GM19467 (cell line): Measurements from ENCODE around the gene ZNF35.
"Not testable (repeated sequence)": the region's sequence is repeated elsewhere in the genome, so short reads cannot be mapped to it uniquely, and the experiment has no call there.

Experiments used
- ATAC-seq: cut with Tn5 transposase; IDR thresholded peaks from one replicate; pipeline ENCODE4 v1.9.1; 2021; ENCODE audit warnings: mild to moderate bottlenecking, moderate library complexity; ENCODE audit not compliant: unreplicated experiment

ZNF35 gene

DNA sequence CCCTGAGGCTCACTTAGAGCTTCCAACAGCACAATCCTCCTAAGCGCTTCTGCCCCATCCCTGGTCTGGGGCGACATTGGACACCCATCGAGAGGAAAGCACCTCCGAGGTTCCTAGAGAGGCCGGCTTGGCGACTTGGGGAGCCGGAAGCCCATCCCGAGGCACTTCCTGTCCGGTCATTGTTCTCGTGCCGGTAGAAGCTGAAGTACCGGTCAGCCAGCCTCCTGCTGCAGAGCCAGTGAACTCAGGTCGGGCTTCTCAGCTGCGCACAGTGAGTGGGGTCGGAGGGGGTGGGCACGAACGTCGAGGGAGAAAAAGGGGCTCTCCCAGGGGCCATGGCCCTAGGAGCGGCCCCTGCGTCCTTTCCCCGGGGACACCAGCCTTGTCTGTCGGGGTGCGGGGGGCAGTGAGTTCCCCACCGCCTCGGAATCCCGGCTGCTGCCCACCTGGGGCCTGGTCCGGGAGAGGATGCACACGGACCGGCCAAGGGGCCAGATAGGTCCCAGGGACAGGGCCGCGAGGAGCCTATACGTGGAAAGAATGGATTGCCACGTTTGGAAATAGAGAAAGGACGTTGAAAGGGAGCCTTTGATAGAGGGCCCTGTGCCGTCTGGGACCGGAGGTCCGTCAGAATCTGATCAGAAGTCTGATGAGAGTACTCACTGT lies at the start of gene ZNF35:
ZNF35 (plus strand) TSS at position 169 of the 666 bp plus-strand sequence. CDS start 2,336 bp downstream, outside the sequence.
- peak; percentile 96 for ATAC-seq

DNA sequence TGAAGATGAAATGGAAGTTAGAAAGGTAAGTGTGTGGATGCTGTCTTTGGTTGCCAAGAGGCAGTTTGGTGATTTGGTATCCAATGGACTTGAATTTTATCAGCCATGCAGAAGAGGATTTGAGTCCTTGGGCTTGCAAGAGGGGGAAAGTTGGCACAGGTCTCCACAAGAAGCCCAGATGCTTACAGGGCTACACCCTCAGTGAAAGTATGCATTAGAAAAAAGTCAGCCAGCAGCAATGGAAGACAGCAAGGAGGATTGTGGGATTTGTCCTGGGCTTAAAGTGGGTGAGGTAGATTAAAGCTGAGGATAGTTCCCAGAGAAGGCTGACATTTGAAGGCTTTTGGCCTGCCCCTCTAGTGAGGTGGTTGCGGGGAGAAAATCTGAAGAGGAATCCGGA lies 46.8 kb upstream of the ZNF35 start:
- ATAC-seq: no peak

DNA sequence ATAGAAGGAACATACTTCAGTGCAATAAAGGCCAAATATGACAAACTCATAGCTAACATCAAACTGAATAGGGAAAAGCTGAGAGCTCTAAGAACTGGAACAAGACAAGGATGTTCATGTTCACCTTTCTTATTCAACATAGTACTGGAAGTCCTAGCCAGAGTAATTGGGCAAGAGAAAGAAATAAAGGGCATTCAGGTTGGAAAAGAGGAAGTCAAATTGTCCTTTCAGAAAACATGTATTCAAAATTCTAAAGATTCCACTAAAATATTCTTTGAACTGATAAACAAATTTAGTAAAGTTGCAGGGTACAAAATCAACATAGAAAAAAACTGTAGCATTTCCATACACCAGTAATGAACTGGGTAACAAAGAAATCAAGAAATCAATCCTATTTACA lies 35.9 kb upstream of the ZNF35 start:
- no peak for ATAC-seq

DNA sequence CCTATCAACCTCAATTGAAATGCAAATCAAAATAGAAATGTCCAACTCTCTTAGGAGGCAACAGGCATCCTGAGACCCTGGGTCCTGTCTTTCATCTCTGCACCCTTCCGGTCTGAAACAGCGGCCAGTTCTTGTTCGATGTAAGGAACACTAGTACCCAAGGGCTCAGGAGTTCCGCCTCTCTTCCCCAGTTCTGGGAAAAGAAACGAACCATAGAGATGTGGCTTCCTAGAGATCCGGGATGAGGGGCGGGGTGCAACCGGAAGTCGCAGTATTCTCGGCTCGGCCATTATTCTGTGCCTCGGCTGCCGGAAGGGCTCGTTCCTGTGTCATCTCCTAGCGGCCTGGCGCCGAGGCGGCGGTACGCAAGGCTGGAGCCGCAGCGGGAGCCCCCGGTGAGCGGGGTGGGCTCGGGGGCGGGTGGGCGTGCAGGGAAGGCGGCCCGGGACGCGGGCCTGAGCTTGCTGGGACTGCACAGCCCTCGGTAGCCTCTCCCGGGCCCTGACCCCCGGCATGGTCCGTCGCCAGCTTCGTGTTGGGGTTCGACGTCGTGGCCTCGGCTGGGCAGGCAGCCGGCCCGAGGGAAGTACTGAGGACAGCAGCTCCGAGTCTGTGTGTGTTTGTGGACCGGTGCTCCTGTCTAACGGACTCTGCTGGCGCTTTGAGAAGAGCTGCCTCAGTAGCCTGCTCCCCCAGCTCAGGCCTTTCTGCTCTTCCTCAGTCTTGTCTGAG lies 23.6 kb upstream of the ZNF35 start, which contains the start of gene ZNF197:
ZNF197 (plus strand) TSS at position 288 of the 732 bp plus-strand sequence. CDS start 4,119 bp downstream, outside the sequence.
- peak; percentile 83 for ATAC-seq

DNA sequence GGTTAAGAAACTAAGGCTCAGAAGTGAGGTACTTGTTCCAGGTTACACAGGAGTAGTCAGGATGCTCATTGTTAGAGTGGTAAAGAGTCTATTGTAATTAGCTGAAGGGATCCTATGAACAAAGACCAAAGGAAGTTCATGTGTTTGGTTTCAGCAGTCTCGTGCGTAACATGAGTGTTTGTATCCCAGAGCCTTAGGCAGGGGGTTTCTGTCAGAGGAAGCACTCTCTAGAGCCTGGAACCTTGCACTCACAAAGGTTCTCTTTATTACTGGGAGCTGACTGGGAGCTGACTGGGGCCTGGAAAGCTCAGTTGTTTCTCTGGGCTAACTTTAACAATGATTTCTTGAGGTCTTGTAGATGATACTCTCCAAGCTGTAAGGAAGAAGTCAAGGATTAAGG lies 19.8 kb upstream of the ZNF35 start:
- ATAC-seq: no peak

- ATAC-seq: no peak
Measured at GRCh38 chr3:44632193-44632592, 16.3 kb upstream of the ZNF35 start.

- no peak for ATAC-seq
Measured at GRCh38 chr3:44642337-44642736, 6.2 kb upstream of the ZNF35 start.

- no peak for ATAC-seq
Measured at GRCh38 chr3:44643024-44643423, 5.5 kb upstream of the ZNF35 start.

- ATAC-seq: no peak
Measured at GRCh38 chr3:44647771-44648170, 761 bp upstream of the ZNF35 start.

DNA sequence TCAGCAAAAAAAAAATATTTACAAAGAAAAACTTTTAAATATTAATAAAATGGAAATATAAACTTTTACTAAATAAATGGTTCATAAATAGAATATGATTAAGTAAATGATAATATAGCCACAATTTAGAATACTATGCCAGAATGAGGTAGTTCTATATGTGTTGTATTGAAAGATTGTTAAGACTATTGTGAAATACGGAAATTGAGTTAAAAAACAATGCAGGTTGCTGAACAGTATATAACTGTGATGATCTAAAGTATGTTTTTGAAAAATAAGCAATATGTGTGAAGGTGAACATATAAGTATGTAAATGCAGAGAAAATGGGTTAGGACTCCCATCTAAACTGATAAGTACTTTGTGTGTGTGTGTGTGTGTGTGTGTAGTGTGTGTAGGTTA lies 1.2 kb downstream of the ZNF35 start:
- no peak for ATAC-seq

DNA sequence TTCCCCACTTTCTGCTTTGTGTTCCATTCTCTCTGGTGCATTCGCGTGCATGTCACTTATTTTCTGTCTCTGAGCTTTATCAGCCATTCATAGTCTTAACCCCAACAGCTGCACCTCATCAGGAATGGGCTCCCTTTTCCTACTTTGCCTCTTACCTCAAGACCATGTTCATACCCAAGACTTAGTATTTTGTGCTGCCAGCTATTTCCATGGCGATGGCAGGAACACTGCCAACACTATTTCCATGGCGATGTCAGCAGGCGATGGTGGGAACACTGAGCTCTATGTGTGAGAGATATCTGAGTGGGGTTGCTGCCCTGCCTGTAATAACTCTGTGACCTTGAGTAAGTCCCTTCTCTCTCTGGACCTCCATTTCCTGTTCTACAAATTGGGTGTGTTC lies 5.5 kb downstream of the ZNF35 start:
- no peak for ATAC-seq

DNA sequence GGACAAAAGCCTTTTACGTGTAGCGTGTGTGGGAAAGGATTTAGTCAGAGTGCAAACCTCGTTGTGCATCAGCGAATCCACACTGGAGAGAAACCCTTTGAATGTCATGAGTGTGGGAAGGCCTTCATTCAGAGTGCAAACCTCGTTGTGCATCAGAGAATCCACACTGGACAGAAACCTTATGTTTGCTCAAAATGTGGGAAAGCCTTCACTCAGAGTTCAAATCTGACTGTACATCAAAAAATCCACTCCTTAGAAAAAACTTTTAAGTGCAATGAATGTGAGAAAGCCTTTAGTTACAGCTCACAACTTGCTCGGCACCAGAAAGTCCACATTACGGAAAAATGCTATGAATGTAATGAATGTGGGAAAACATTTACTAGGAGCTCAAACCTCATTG lies 10.5 kb downstream of the ZNF35 start:
- no peak for ATAC-seq

DNA sequence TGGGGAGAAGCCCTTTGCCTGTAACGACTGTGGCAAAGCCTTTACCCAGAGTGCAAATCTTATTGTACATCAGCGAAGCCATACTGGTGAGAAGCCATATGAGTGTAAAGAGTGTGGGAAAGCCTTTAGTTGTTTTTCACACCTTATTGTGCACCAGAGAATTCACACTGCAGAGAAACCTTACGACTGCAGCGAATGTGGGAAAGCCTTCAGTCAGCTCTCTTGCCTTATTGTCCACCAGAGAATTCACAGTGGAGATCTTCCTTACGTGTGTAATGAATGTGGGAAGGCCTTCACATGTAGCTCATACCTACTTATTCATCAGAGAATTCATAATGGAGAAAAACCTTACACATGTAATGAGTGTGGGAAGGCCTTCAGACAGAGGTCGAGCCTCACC lies 10.9 kb downstream of the ZNF35 start:
- no peak for ATAC-seq

DNA sequence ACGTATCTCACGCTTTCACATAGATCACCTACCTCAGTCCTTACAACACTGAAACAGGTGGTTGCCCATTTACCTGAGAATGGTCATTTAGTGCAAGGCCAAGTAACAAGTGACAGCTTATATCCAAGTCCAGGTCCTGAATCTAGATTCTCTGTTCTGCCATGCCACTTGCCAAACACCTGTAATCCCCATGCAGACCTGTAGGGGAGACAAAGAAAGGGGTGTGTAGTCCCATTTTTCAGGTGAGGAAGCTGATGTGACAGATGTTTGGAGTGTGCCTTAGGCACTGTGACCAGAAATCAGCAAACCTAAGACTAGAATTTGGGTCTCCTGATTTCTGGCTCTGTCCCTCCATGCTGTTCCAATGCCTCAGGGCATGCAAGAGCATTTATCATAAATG lies 12.7 kb downstream of the ZNF35 start:
- ATAC-seq: no peak

DNA sequence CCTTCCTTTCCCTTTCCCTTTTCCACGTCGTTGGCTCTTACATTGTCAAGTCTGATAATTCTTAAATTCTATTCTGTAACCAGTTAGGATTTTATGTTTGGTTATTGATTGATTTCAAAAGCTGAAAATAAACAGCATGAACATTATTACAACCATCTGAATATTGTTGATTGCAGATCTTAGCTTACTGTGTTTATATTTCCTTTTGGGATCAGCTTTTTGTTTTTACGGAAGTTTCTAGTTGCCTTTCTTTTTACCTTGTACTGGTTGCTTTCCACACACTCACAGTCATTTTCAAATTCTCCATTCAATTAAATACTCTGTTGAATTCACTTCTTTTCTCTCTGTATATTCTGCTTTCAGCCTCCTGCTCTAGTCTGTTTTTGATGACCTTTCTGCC lies 16.6 kb downstream of the ZNF35 start:
- ATAC-seq: no peak

DNA sequence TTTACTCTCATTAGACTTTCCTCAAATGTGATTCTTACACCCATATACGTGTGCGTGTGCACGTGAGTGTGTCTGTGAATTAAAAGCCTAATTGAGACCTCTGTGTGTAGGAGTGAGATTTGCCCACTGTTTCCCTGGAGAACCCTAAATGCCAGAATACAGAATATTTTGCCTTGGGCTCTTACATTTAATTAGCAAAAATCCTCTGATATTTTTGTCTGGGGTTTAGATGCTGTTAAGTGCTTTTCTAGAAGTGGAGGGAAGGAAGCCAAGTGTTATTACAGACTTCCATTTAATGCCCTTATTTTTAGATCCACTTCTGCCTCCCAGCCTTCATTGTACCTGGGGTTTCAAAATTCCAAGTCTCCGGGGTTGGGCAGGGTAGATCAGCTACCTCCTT lies 17.8 kb downstream of the ZNF35 start:
- no peak for ATAC-seq

DNA sequence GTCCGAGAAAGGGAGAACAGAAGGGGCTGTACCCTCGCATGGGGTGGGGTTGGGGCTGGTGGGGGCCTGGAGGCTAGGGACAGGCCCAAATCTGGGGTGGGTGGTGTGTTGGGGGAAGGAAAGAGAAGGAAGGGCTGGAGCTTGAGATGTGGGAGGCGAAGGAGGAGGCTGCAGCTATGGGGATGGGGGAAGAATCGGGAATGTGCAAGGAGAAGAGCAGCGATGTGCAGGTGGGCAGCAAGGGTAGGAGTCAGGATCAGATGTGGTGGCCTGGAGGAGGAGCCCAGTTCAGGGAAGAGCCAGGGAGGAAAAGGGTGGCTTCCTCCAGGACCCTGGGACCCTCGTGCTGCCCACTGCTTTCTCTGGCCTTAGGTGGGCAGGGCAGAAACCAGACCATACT lies 21.2 kb downstream of the ZNF35 start:
- ATAC-seq: no peak

DNA sequence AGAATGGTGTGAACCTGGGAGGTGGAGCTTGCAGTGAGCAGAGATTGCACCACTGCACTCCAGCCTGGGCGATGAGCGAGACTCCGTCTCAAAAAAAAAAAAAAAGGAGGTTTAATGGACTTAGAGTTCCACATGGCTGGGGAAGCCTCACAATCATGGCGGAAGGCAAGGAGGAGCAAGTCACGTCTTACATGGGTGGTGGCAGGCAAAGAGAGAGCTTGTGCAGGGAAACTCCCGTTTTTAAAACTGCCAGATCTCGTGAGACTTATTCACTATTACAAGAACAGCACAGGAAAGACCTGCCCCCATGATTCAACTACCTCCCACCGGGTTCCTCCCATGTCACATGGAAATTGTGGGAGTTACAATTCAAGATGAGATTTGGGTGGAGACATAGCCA lies 24.9 kb downstream of the ZNF35 start:
- not testable (repeated sequence) for ATAC-seq

DNA sequence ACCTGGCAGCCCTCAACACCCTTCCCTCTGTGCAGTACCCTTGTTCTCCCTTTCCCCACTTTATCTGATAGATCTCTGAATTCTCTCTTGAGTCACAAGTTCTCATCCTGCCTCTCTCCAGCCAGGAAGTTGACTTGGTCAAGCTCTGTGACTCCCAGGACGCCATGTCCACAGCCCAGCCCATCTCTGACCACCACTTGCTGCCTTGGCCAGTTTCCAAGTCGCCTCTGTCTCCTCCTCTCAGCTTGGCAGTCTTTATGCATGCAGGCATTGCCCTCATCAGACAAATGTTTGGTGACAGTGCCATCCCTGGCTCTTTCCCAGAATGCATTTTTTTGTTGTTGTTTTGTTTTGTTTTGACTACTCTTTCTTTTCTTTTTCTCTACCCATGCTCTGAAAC lies 25.7 kb downstream of the ZNF35 start:
- no peak for ATAC-seq

GRCh38 chr3:44678480-44679116 lies 30.1 kb downstream of the ZNF35 start:
- ATAC-seq: no peak

- ATAC-seq: no peak
Measured at GRCh38 chr3:44680921-44681455, 32.5 kb downstream of the ZNF35 start.
